ENCODE results near the gene CEP63. TPM values are rescaled to one million over a fixed set of nuclear protein-coding genes. Genes with fewer than 3 reads are reported as not detected.

Gene CEP63
- total RNA-seq, 4 donors from 2014 or later, result 21.4 to 23.5 (median 22.4) TPM

DNA sequence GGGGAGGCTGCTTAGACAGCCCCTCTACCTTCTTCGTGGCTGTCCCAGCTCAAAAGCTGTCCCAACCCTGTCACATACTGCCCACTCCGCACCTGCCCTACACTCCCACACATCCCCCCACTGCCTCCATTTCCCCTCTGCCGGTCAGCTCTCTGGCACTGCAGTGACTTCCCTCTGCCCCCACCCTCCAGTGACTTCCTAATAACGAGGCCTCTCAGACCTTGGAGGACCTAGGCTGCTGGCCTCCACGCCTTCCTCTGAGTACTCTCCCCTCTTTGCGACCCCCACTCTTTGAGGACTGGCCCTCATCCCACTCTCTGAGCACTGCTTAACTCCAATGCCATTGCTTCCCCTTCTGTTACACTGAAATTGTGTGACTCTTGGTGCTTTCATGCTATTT is 119.7 kb downstream of the CEP63 start:
- Histone ChIP-seq H3K9me3 (no peaks in the 10 kb centered on the region), H3K4me3 (no peak overlapping the region), H3K27ac (no peak overlapping the region), H3K27me3 (no peaks in the 10 kb centered on the region), H3K36me3 (no peaks in the 10 kb centered on the region), H3K4me1 (peaks cover 5 to 13% of the 10 kb centered on the region in 2 donors)
- intact Hi-C loops (cut with DNase I; ENCODE audit: low total_unique reads) (loop anchor here (10.0 kb wide), 1 partner anchor 899 kb away; no protein-coding TSS in a partner anchor), in situ Hi-C loops (cut with MboI; ENCODE audit: low sequenced_read_pairs in 4 of 4) (loop anchor here (10.0 to 25.0 kb wide), 3 partner anchors 149 to 1289 kb away; no protein-coding TSS in a partner anchor)
- ATAC-seq (no peak), DNase-seq (no peak)
- no peak for TF ChIP-seq POLR2A (IDR thresholded peaks at IDR 0.05)

DNA sequence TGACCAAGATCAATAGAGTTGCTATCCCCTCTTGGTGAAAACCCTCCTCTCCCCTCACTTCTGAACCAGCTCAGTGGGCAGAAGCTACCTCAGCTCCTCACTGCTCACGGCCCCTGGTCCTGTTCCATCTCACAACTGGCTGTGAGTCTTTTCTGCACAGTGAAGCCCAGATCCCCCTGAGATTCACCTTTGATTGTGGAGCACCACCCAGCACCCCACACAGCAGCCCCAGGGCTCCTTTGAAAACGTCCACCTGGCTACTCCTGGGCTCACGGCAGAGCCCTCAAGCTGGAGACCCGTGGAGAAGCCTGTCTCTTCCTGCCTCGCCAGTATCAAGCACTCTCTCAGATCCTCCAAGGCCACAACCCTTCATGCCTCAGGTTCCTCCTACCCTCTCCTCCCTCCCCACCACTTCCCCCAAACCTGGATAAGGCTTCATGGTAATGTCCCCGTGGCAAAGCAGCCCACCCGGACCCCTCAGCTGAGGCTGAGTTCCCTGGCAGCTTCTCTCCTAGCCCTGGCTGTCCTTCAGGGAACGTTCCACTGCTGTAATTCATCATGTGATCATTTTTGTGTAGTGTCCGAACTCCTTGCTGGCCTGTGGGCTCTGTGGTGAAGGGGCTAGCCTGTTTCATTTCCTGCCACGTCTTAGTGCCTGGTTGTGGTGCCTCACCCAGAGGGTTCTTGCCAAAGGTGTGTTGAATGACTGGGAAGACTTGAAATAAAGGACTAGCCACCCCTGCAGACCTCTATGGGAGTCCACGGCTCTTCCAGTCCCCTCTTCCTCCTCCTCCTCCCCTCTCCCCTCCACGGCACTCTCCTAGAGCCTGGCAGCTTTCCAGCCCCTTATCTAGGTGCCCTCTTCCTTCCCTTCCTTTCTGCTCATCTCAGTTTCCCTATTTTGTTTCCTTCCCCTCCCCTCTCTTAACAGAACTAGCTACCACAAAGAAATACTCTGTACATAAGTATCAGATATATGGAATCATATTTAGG is 120.5 kb downstream of the CEP63 start:
- peaks cover 7 to 13% of the 10 kb centered on the region in 2 donors for H3K4me1 ChIP-seq
- ATAC-seq (no peak), DNase-seq (no peak)
- TF ChIP-seq POLR2A (IDR thresholded peaks at IDR 0.05), result no peak
- TF ChIP-seq, protein P1, sequence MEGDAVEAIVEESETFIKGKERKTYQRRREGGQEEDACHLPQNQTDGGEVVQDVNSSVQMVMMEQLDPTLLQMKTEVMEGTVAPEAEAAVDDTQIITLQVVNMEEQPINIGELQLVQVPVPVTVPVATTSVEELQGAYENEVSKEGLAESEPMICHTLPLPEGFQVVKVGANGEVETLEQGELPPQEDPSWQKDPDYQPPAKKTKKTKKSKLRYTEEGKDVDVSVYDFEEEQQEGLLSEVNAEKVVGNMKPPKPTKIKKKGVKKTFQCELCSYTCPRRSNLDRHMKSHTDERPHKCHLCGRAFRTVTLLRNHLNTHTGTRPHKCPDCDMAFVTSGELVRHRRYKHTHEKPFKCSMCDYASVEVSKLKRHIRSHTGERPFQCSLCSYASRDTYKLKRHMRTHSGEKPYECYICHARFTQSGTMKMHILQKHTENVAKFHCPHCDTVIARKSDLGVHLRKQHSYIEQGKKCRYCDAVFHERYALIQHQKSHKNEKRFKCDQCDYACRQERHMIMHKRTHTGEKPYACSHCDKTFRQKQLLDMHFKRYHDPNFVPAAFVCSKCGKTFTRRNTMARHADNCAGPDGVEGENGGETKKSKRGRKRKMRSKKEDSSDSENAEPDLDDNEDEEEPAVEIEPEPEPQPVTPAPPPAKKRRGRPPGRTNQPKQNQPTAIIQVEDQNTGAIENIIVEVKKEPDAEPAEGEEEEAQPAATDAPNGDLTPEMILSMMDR (IDR thresholded peaks at IDR 0.05 in 4 of 5, conservative IDR thresholded peaks at IDR 0.05 in 1 of 5), result no peak
- in situ Hi-C loops (cut with MboI; ENCODE audit: low sequenced_read_pairs in 4 of 4), result loop anchor here (10.0 to 25.0 kb wide), 3 partner anchors 148 to 1288 kb away; no protein-coding TSS in a partner anchor
- H3K9me3 ChIP-seq, result no peaks in the 10 kb centered on the region
- H3K27ac ChIP-seq, result no peak overlapping the region
- no peaks in the 10 kb centered on the region for H3K27me3 ChIP-seq
- H3K36me3 ChIP-seq, result no peaks in the 10 kb centered on the region
- intact Hi-C loops (cut with DNase I; ENCODE audit: low total_unique reads), result loop anchor here (10.0 kb wide), 1 partner anchor 898 kb away; no protein-coding TSS in a partner anchor
- no peak overlapping the region for H3K4me3 ChIP-seq

DNA sequence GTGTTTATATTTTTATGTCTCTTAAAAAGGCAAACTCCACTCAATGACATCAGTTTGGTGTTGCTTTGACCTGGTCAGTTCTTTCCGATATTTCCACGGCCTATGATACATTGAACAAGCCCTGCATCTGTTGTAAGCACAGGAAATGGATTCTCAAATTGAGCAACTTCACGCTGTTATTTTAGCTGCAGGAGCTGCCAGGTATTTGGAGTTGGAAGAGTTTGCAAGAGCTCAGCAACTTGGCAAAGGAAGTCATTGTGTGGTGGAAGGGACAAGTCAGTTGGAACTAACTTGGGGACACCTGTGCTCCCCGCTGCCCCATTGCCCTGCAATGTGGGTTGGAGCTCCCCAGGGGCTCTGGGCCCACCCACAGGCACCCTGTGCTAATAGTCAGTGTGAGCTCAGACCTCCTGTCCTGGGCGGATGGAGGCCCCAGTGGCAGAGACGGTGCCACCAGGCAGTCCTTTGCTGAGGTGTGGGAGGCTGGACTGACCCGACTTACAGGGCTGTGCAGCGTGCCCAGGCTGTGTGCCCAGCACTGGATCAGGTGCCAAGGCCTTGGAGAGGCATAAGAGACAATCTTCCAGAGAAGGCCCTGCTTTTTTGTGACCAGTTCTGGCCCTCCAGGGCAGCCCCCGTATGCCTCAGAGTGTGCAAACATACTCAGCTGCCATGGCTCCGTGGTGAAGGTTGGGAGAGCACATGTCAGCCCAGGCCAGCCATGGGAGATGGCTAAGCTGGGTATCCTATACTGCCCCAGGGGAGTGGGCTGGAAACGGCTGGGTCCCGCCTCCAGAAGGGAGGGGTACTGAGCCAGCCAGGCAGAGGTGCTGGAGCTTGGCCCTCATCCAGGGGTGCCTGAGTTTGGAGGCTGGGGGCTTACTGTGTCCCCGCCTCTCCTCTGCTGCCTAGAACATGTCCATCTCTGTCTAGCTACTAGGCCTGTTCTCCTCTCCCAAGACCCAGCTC is 121.5 kb downstream of the CEP63 start:
- Histone ChIP-seq H3K4me1 (peaks cover 17 to 19% of the 10 kb centered on the region in 2 donors), H3K9me3 (no peaks in the 10 kb centered on the region), H3K27ac (no peak overlapping the region), H3K27me3 (no peaks in the 10 kb centered on the region), H3K4me3 (no peak overlapping the region), H3K36me3 (no peaks in the 10 kb centered on the region)
- intact Hi-C loops (cut with DNase I; ENCODE audit: low total_unique reads) (loop anchor here (10.0 kb wide), 1 partner anchor 897 kb away; no protein-coding TSS in a partner anchor), in situ Hi-C loops (cut with MboI; ENCODE audit: low sequenced_read_pairs in 4 of 4) (loop anchor here (10.0 to 25.0 kb wide), 3 partner anchors 147 to 1287 kb away; no protein-coding TSS in a partner anchor)
- ATAC-seq (peak; percentile 72 to 78), DNase-seq (peak in 1 of 2 donors; percentile 25)
- TF ChIP-seq POLR2A (IDR thresholded peaks at IDR 0.05), result no peak
- TF ChIP-seq, protein P1 (IDR thresholded peaks at IDR 0.05 in 4 of 5, conservative IDR thresholded peaks at IDR 0.05 in 1 of 5), result no peak

DNA sequence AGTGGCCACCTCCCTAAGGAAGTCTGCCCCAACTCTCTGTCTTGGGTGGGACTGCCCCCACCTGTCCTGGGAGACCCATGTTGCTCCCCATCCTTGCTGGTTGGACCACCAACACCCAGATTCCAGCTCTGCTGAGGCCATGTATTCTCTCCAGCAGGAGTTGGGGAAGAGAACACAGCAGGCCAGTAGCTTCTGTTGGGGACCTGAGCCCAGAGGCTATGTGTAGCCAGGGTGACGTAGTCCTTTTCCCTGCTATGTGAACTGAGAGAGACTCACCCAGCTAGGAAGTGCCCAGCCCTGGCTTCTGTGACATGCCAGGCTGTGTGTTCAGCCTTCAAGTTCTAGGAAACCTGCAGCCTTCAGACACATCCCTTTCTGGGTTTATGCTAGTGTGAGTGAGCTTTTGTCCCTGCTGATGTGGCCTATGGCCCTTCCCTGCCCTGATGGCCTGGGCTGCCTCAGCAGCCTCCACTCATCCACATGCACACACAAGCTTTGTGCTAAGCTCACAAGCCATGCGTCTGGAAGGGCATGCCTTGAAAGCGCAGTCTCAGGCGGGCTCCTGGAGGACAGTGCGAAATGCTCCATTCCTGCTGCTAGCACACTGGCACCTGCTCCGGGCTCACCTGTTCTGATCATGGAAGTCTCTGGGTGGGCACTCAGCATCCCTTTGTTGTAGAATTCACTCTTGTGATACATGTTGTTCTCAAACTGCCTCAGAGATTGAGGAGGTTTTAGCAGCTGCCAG is 122.3 kb downstream of the CEP63 start:
- Histone ChIP-seq H3K27ac (no peak overlapping the region), H3K4me1 (peaks cover 19 to 20% of the 10 kb centered on the region in 2 donors), H3K36me3 (no peaks in the 10 kb centered on the region), H3K9me3 (no peaks in the 10 kb centered on the region), H3K27me3 (no peaks in the 10 kb centered on the region), H3K4me3 (no peak overlapping the region)
- TF ChIP-seq, protein P1 (IDR thresholded peaks at IDR 0.05 in 4 of 5, conservative IDR thresholded peaks at IDR 0.05 in 1 of 5), result no peak
- no peak for TF ChIP-seq POLR2A (IDR thresholded peaks at IDR 0.05)
- DNase-seq (no peak), ATAC-seq (no peak)
- intact Hi-C loops (cut with DNase I; ENCODE audit: low total_unique reads), result loop anchor here (10.0 kb wide), 1 partner anchor 897 kb away; no protein-coding TSS in a partner anchor
- in situ Hi-C loops (cut with MboI; ENCODE audit: low sequenced_read_pairs in 4 of 4), result loop anchor here (10.0 to 25.0 kb wide), 3 partner anchors 147 to 1287 kb away; no protein-coding TSS in a partner anchor
